Neural cell (in vitro differentiated cells): ENCODE measurements around the gene ATP11A. TPM values are rescaled to one million over a fixed set of nuclear protein-coding genes. Genes with fewer than 3 reads are reported as not detected.

ENCODE experiments used
- H2AFZ ChIP-seq: fragments of 200-600, 300-800 bp; sonication (generic), shearing (Covaris generic); 2 replicates; pipeline ENCODE4 v1.6.0; 2014; ENCODE audit warnings: low read depth, mild to moderate bottlenecking, antibody characterized with exemption, low read length, moderate library complexity
- H3F3A ChIP-seq: fragments of 200-600 bp; shearing (Covaris generic); 2 replicates; pipeline ENCODE4 v1.6.1; 2016; ENCODE audit warnings: mild to moderate bottlenecking, moderate library complexity, mixed read lengths, antibody characterized with exemption, low read length; ENCODE audit not compliant: insufficient read depth, poor library complexity, severe bottlenecking
- H3K27ac ChIP-seq: fragments of 200-600, 300-800 bp; sonication (generic), shearing (Covaris generic); 2 replicates; pipeline ENCODE4 v1.5.1; 2014; ENCODE audit warnings: mild to moderate bottlenecking, low read length, moderate library complexity
- H3K27me3 ChIP-seq: fragments of 300-800, 200-600 bp; sonication (generic), shearing (Covaris generic); 2 replicates; pipeline ENCODE4 v1.6.0; 2014; ENCODE audit warnings: mild to moderate bottlenecking, low read depth, low read length, moderate library complexity; ENCODE audit not compliant: insufficient read depth
- H3K36me3 ChIP-seq: fragments of 300-800, 200-600 bp; sonication (generic), shearing (Covaris generic); 2 replicates; pipeline ENCODE4 v1.5.1; 2014; ENCODE audit warnings: mild to moderate bottlenecking, antibody characterized with exemption, low read length, moderate library complexity; ENCODE audit not compliant: insufficient read depth
- H3K4me2 ChIP-seq: fragments of 300-800, 200-600 bp; sonication (generic), shearing (Covaris generic); 2 replicates; pipeline ENCODE4 v1.6.0; 2014; ENCODE audit warnings: mild to moderate bottlenecking, low read length
- H3K4me3 ChIP-seq: fragments of 300-800, 200-600 bp; sonication (generic), shearing (Covaris generic); 2 replicates; pipeline ENCODE4 v1.5.1; 2014; ENCODE audit warnings: mild to moderate bottlenecking, low read length, moderate library complexity
- H3K79me2 ChIP-seq: fragments of 200-600 bp; shearing (Covaris generic); replicated peaks from 2 replicates; pipeline ENCODE4 v1.6.0; 2014; ENCODE audit warnings: mild to moderate bottlenecking, low read length, moderate library complexity; ENCODE audit not compliant: insufficient read depth
- H3K9ac ChIP-seq: fragments of 300-800, 200-600 bp; sonication (generic), shearing (Covaris generic); 2 replicates; pipeline ENCODE4 v1.6.1; 2016; ENCODE audit warnings: mild to moderate bottlenecking, low read length, mixed read lengths
- H3K9me2 ChIP-seq: fragments of 200-600 bp; shearing (Covaris generic); 2 replicates; pipeline ENCODE4 v1.6.1; 2016; ENCODE audit warnings: mild to moderate bottlenecking, low read length, mixed read lengths; ENCODE audit not compliant: insufficient read depth
- H3K9me3 ChIP-seq: fragments of 200-600, 300-800 bp; sonication (generic), shearing (Covaris generic); 2 replicates; pipeline ENCODE4 v1.6.1; 2016; ENCODE audit warnings: mild to moderate bottlenecking, mixed run types, low read length, moderate library complexity, mixed read lengths
- H4K20me1 ChIP-seq: fragments of 200-600 bp; shearing (Covaris generic); 2 replicates; pipeline ENCODE4 v1.6.1; 2016; ENCODE audit warnings: mild to moderate bottlenecking, mixed run types; ENCODE audit not compliant: insufficient read depth
- EP300 ChIP-seq: fragments of 450-650 bp; conservative IDR thresholded peaks from 2 replicates; pipeline ENCODE4 v1.6.1; 2014; ENCODE audit warnings: antibody characterized with exemption, mild to moderate bottlenecking, moderate library complexity; ENCODE audit not compliant: poor library complexity, severe bottlenecking
- EZH2 ChIP-seq: fragments of 200-600, 300-800 bp; shearing (Covaris generic), sonication (generic); IDR thresholded peaks from 2 replicates; pipeline ENCODE4 v1.6.1; 2014; ENCODE audit warnings: antibody characterized with exemption, low read length, borderline replicate concordance, mild to moderate bottlenecking; ENCODE audit not compliant: insufficient read depth, poor library complexity, severe bottlenecking
- MXI1 ChIP-seq: fragments of 450-650 bp; conservative IDR thresholded peaks from 2 replicates; pipeline ENCODE4 v1.6.1; 2014; ENCODE audit warnings: antibody characterized with exemption, mild to moderate bottlenecking; ENCODE audit not compliant: poor library complexity, severe bottlenecking
- POLR2AphosphoS5 ChIP-seq: IDR thresholded peaks from 2 replicates; pipeline ENCODE4 v1.6.1; 2012
- RAD21 ChIP-seq: fragments of 450-650 bp; conservative IDR thresholded peaks from 2 replicates; pipeline ENCODE4 v1.6.1; 2014; ENCODE audit warnings: antibody characterized with exemption, mild to moderate bottlenecking, moderate library complexity
- SMC3 ChIP-seq: fragments of 450-650 bp; conservative IDR thresholded peaks from 2 replicates; pipeline ENCODE4 v1.6.1; 2014; ENCODE audit warnings: antibody characterized with exemption, mild to moderate bottlenecking, moderate library complexity; ENCODE audit not compliant: poor library complexity
- TAF1 ChIP-seq: IDR thresholded peaks from 2 replicates; pipeline ENCODE4 v1.6.1; 2012; ENCODE audit warnings: low read depth
- polyA plus RNA-seq: library from polyadenylated mRNA; depleted of rRNA; stranded (reverse); fragments of >200 nt; gene quantifications from 2 replicates; pipeline ENCODE4 v1.2.3, GENCODE V29; 2014
- TF ChIP-seq, protein P1 (sequence below): IDR thresholded peaks from 2 replicates; pipeline ENCODE4 v1.6.1; 2012; ENCODE audit warnings: borderline replicate concordance
- TF ChIP-seq, protein P2 (sequence below): fragments of 450-650 bp; IDR thresholded peaks from 2 replicates; pipeline ENCODE4 v1.5.1; 2014; ENCODE audit warnings: antibody characterized with exemption, mild to moderate bottlenecking, moderate library complexity; ENCODE audit not compliant: poor library complexity, severe bottlenecking

Gene ATP11A
- polyA plus RNA-seq, 1 donor from 2014 or later, result 3.0 TPM

DNA sequence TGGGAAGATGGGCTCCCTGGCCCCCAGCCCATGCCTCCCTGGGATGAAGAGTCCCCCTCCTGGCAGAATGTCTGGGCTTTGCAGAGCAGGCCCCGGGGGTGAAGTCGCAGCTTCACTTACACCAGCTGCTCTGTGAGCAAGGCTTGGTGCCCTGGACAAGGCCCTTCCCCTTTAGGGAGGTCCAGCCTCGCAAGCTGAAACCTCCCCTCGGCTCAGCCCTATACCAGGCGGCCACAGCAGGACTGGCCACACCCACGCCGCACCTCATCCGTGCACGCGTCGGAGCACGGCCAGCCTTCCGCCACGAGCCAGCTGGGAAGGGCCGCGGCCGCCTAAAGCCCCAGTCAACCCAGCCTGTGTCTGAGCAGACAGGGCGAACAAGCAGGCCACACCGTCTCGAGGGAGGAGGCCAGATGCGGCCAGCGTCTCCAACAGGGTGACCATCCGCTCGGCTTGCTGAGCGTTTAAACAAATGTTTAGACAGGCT lies 196.0 kb downstream of the ATP11A start:
- no peaks in the 10 kb centered on the region for H3K27me3 ChIP-seq
- H4K20me1 ChIP-seq, result no peaks in the 10 kb centered on the region
- no peaks in the 10 kb centered on the region for H3K36me3 ChIP-seq
- H3K79me2 ChIP-seq, result no peaks in the 10 kb centered on the region
- no peak overlapping the region for H3K27ac ChIP-seq
- no peak for TF ChIP-seq RAD21
- TF ChIP-seq EP300, result no peak
- no peak for TF ChIP-seq SMC3
- TF ChIP-seq TAF1, result no peak
- TF ChIP-seq MXI1, result no peak
- TF ChIP-seq, protein P1, sequence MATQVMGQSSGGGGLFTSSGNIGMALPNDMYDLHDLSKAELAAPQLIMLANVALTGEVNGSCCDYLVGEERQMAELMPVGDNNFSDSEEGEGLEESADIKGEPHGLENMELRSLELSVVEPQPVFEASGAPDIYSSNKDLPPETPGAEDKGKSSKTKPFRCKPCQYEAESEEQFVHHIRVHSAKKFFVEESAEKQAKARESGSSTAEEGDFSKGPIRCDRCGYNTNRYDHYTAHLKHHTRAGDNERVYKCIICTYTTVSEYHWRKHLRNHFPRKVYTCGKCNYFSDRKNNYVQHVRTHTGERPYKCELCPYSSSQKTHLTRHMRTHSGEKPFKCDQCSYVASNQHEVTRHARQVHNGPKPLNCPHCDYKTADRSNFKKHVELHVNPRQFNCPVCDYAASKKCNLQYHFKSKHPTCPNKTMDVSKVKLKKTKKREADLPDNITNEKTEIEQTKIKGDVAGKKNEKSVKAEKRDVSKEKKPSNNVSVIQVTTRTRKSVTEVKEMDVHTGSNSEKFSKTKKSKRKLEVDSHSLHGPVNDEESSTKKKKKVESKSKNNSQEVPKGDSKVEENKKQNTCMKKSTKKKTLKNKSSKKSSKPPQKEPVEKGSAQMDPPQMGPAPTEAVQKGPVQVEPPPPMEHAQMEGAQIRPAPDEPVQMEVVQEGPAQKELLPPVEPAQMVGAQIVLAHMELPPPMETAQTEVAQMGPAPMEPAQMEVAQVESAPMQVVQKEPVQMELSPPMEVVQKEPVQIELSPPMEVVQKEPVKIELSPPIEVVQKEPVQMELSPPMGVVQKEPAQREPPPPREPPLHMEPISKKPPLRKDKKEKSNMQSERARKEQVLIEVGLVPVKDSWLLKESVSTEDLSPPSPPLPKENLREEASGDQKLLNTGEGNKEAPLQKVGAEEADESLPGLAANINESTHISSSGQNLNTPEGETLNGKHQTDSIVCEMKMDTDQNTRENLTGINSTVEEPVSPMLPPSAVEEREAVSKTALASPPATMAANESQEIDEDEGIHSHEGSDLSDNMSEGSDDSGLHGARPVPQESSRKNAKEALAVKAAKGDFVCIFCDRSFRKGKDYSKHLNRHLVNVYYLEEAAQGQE, result no peak
- TF ChIP-seq EZH2, result no peak
- no peak for TF ChIP-seq POLR2AphosphoS5
- TF ChIP-seq, protein P2, sequence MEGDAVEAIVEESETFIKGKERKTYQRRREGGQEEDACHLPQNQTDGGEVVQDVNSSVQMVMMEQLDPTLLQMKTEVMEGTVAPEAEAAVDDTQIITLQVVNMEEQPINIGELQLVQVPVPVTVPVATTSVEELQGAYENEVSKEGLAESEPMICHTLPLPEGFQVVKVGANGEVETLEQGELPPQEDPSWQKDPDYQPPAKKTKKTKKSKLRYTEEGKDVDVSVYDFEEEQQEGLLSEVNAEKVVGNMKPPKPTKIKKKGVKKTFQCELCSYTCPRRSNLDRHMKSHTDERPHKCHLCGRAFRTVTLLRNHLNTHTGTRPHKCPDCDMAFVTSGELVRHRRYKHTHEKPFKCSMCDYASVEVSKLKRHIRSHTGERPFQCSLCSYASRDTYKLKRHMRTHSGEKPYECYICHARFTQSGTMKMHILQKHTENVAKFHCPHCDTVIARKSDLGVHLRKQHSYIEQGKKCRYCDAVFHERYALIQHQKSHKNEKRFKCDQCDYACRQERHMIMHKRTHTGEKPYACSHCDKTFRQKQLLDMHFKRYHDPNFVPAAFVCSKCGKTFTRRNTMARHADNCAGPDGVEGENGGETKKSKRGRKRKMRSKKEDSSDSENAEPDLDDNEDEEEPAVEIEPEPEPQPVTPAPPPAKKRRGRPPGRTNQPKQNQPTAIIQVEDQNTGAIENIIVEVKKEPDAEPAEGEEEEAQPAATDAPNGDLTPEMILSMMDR, result no peak
- H3K4me2 ChIP-seq, result no peak overlapping the region
- no peaks in the 10 kb centered on the region for H3K9me2 ChIP-seq
- H3K9me3 ChIP-seq, result no peaks in the 10 kb centered on the region
- no peak overlapping the region for H2AFZ ChIP-seq
- H3K9ac ChIP-seq, result no peak overlapping the region
- no peak overlapping the region for H3K4me3 ChIP-seq
- H3F3A ChIP-seq, result no peaks in the 10 kb centered on the region

DNA sequence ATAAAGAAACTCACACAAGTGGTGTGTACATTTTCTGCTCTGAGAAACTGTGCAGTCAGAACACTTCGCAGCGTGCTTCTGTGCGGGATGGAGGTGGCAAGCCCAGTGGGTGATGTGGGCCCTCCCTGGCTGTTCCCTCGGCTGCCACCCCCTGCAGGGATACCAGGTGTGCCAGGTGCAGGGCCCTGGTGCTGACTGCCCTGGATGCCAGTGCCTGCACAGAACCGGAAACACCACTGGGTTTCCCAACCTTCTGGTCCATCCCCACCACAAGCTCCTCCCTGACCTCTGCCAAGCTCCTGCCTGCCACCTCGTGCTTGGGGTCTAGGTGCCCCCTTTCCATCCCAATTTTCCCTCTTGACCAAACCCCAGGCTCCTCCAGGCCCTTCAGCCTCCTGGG lies 197.3 kb downstream of the ATP11A start:
- Histone ChIP-seq H3K9ac (no peak overlapping the region), H3K4me2 (no peak overlapping the region), H3F3A (no peaks in the 10 kb centered on the region), H3K36me3 (no peaks in the 10 kb centered on the region), H3K79me2 (no peaks in the 10 kb centered on the region), H3K9me3 (no peaks in the 10 kb centered on the region), H3K27me3 (no peaks in the 10 kb centered on the region), H3K9me2 (no peaks in the 10 kb centered on the region), H3K4me3 (no peak overlapping the region), H2AFZ (no peak overlapping the region), H4K20me1 (no peaks in the 10 kb centered on the region), H3K27ac (no peak overlapping the region)
- TF ChIP-seq SMC3 (no peak), EP300 (no peak), POLR2AphosphoS5 (no peak), RAD21 (no peak)

DNA sequence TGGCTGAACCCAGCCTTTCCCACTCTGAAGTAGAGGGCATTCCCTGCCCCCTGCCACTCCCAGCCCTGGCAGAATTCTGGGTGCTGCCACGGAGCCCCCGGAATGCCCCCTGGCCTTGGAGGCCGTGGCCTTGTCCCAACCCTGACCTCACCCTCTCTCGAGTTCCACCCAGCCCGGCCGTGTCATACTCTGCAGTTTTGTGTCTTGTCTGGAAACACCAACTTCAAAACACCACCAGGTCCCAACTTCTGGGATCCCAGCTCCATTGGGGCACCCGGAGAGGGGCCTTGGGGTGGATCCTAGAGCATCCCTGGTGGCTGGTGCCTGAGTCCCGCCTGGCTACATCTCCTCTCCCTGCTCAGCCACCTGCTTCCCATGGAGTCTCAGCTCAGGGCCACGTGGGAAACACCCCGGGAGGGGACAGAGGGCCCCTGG lies 197.7 kb downstream of the ATP11A start:
- TF ChIP-seq EZH2 (no peak), TAF1 (no peak), SMC3 (no peak), POLR2AphosphoS5 (no peak), MXI1 (no peak)
- TF ChIP-seq, protein P1, result no peak
- Histone ChIP-seq H3K27ac (no peak overlapping the region), H3K9me3 (no peaks in the 10 kb centered on the region), H3K4me2 (no peak overlapping the region), H3K79me2 (no peaks in the 10 kb centered on the region), H3K9me2 (no peaks in the 10 kb centered on the region), H4K20me1 (no peaks in the 10 kb centered on the region), H3K36me3 (no peaks in the 10 kb centered on the region), H3F3A (no peaks in the 10 kb centered on the region), H3K4me3 (no peak overlapping the region), H3K27me3 (no peaks in the 10 kb centered on the region), H3K9ac (no peak overlapping the region), H2AFZ (no peak overlapping the region)
